H9 (cell line): ENCODE results near the gene GPR34. TPM values are rescaled to one million over a fixed set of nuclear protein-coding genes. Genes with fewer than 3 reads are reported as not detected.

Experiments used
- DNase-seq: peaks from one replicate; pipeline ENCODE4 v3.0.0-alpha.2; 2017
- H2AFZ ChIP-seq: one replicate; pipeline ENCODE4 v1.6.1; 2013; ENCODE audit warnings: mild to moderate bottlenecking, low read length, control low read depth, moderate library complexity
- H2AK5ac ChIP-seq: 2 replicates; pipeline ENCODE4 v1.6.1; 2013; ENCODE audit warnings: low read length, control low read depth, mixed read lengths; ENCODE audit not compliant: insufficient read length
- H2BK120ac ChIP-seq: one replicate; pipeline ENCODE4 v1.6.1; 2013; ENCODE audit warnings: low read depth, mild to moderate bottlenecking, low read length, control low read depth, inconsistent platforms; ENCODE audit not compliant: poor library complexity, severe bottlenecking
- H2BK12ac ChIP-seq: 2 replicates; pipeline ENCODE4 v1.6.1; 2013; ENCODE audit warnings: low read length, control low read depth, mixed read lengths, low read depth; ENCODE audit not compliant: insufficient read length
- H2BK15ac ChIP-seq: 2 replicates; pipeline ENCODE4 v1.6.1; 2013; ENCODE audit warnings: low read depth, low read length, control low read depth
- H2BK20ac ChIP-seq: one replicate; pipeline ENCODE4 v1.6.1; 2013; ENCODE audit warnings: low read depth, mild to moderate bottlenecking, low read length, control low read depth, inconsistent platforms; ENCODE audit not compliant: poor library complexity, severe bottlenecking
- H2BK5ac ChIP-seq: 2 replicates; pipeline ENCODE4 v1.6.1; 2013; ENCODE audit warnings: low read length, control low read depth, mixed read lengths; ENCODE audit not compliant: insufficient read length
- H3K14ac ChIP-seq: 2 replicates; pipeline ENCODE4 v1.6.1; 2013; ENCODE audit warnings: low read length, control low read depth; ENCODE audit not compliant: insufficient read depth
- H3K18ac ChIP-seq: 2 replicates; pipeline ENCODE4 v1.6.1; 2013; ENCODE audit warnings: low read depth, mild to moderate bottlenecking, mixed read lengths, low read length, control low read depth; ENCODE audit not compliant: insufficient read length
- H3K23ac ChIP-seq: 2 replicates; pipeline ENCODE4 v1.6.1; 2013; ENCODE audit warnings: low read length, control low read depth, mixed read lengths, low read depth; ENCODE audit not compliant: insufficient read length
- H3K23me2 ChIP-seq: 2 replicates; pipeline ENCODE4 v1.6.1; 2013; ENCODE audit warnings: low read depth, mild to moderate bottlenecking, mixed read lengths, low read length, control low read depth; ENCODE audit not compliant: insufficient read length, poor library complexity, severe bottlenecking
- H3K27ac ChIP-seq: 2 replicates; pipeline ENCODE4 v1.5.1; 2013; ENCODE audit warnings: low read length, control low read depth, mixed read lengths, low read depth; ENCODE audit not compliant: insufficient read length
- H3K27me3 ChIP-seq: 2 replicates; pipeline ENCODE4 v1.6.1; 2013; ENCODE audit warnings: low read length, control low read depth, inconsistent platforms; ENCODE audit not compliant: insufficient read depth
- H3K4ac ChIP-seq: 2 replicates; pipeline ENCODE4 v1.6.1; 2013; ENCODE audit warnings: low read depth, mild to moderate bottlenecking, control low read depth, inconsistent platforms, low read length, moderate library complexity
- H3K4me1 ChIP-seq: 2 replicates; pipeline ENCODE4 v1.6.1; 2013; ENCODE audit warnings: low read length, control low read depth, inconsistent platforms; ENCODE audit not compliant: insufficient read depth
- H3K4me2 ChIP-seq: 2 replicates; pipeline ENCODE4 v1.6.1; 2013; ENCODE audit warnings: low read length, control low read depth, mixed read lengths; ENCODE audit not compliant: insufficient read length, insufficient read depth
- H3K56ac ChIP-seq: 2 replicates; pipeline ENCODE4 v1.6.1; 2013; ENCODE audit warnings: low read depth, mild to moderate bottlenecking, mixed read lengths, low read length, control low read depth; ENCODE audit not compliant: insufficient read length
- H3K79me1 ChIP-seq: 2 replicates; pipeline ENCODE4 v1.6.1; 2013; ENCODE audit warnings: low read depth, mild to moderate bottlenecking, moderate library complexity, low read length, control low read depth, inconsistent platforms; ENCODE audit not compliant: insufficient read depth, poor library complexity, severe bottlenecking
- H3K79me2 ChIP-seq: 2 replicates; pipeline ENCODE4 v1.6.1; 2013; ENCODE audit warnings: low read length, control low read depth, inconsistent platforms; ENCODE audit not compliant: insufficient read depth
- H3K9ac ChIP-seq: 2 replicates; pipeline ENCODE4 v1.6.1; 2013; ENCODE audit warnings: low read length, control low read depth, mixed read lengths; ENCODE audit not compliant: insufficient read length; ENCODE audit errors: extremely low read depth
- H3K9me3 ChIP-seq: one replicate; pipeline ENCODE4 v1.6.1; 2013; ENCODE audit warnings: low read depth, low read length, inconsistent platforms; ENCODE audit not compliant: control insufficient read depth
- H3T11ph ChIP-seq: one replicate; pipeline ENCODE4 v1.6.1; 2013; ENCODE audit warnings: mild to moderate bottlenecking, low read length, control low read depth, inconsistent platforms
- H4K20me1 ChIP-seq: one replicate; pipeline ENCODE4 v1.6.1; 2013; ENCODE audit not compliant: control insufficient read depth, insufficient read length, insufficient read depth
- H4K5ac ChIP-seq: 2 replicates; pipeline ENCODE4 v1.6.1; 2013; ENCODE audit warnings: low read depth, mild to moderate bottlenecking, mixed read lengths, low read length, control low read depth; ENCODE audit not compliant: insufficient read length
- H4K8ac ChIP-seq: replicated peaks from 2 replicates; pipeline ENCODE4 v1.6.1; 2013; ENCODE audit warnings: low read length, control low read depth, mixed read lengths, low read depth; ENCODE audit not compliant: insufficient read length
- H4K91ac ChIP-seq: 2 replicates; pipeline ENCODE4 v1.6.1; 2013; ENCODE audit warnings: low read depth, mild to moderate bottlenecking, moderate library complexity, mixed read lengths, low read length, control low read depth; ENCODE audit not compliant: insufficient read length
- H3K27ac Mint-ChIP-seq, 3 experiments: 2 replicates in 2 of 3; 3 replicates in 1 of 3; pipeline ENCODE4 v1.8.0; 2020 to 2021; ENCODE audit warnings: mixed read lengths in 3 of 3, mild to moderate bottlenecking in 1 of 3, moderate library complexity in 1 of 3
- H3K27me3 Mint-ChIP-seq: 2 replicates; pipeline ENCODE4 v1.8.0; 2021; ENCODE audit warnings: low read depth, mild to moderate bottlenecking, moderate library complexity, mixed read lengths
- H3K36me3 Mint-ChIP-seq, 3 experiments: 2 replicates in 2 of 3; 3 replicates in 1 of 3; pipeline ENCODE4 v1.8.0; 2020 to 2021; ENCODE audit warnings: low read depth in 3 of 3, mixed read lengths in 3 of 3; ENCODE audit not compliant: insufficient read depth in 1 of 3
- H3K4me1 Mint-ChIP-seq, 2 experiments: 2 replicates each; pipeline ENCODE4 v1.8.0; 2020; ENCODE audit warnings: mixed read lengths in 2 of 2
- H3K4me3 Mint-ChIP-seq, 2 experiments: 2 replicates in 1 of 2; 3 replicates in 1 of 2; pipeline ENCODE4 v1.8.0; 2020 to 2021; ENCODE audit warnings: mild to moderate bottlenecking in 2 of 2, mixed read lengths in 2 of 2, moderate library complexity in 1 of 2
- H3K9me3 Mint-ChIP-seq, 2 experiments: 2 replicates in 1 of 2; 3 replicates in 1 of 2; pipeline ENCODE4 v1.8.0; 2020; ENCODE audit warnings: mild to moderate bottlenecking in 2 of 2, mixed read lengths in 2 of 2, moderate library complexity in 1 of 2
- WGBS: extraction: QIAGEN DNeasy Blood & Tissue Kit; methylation state at CpG from one replicate; pipeline ENCODE4 v1.1.7; 2013; ENCODE audit warnings: missing lambda C conversion rate, low lambda C conversion rate, mixed read lengths; ENCODE audit not compliant: insufficient read length; ENCODE audit errors: extremely low coverage; 5-methylcytosine and 5-hydroxymethylcytosine counted together
- total RNA-seq: library from RNA; stranded (reverse); gene quantifications from 2 replicates; pipeline ENCODE4 v1.2.1, GENCODE V29; 2021
- TF ChIP-seq, protein P1 (sequence below): fragments of 200-600 bp; sonication (generic); conservative IDR thresholded peaks from 3 replicates; pipeline ENCODE4 v1.8.0; 2021; ENCODE audit warnings: antibody characterized with exemption, mild to moderate bottlenecking

Gene GPR34
- total RNA-seq, 1 experiment from 2014 or later: not detected

GRCh38 chrX:41653125-41653524 lies 35.6 kb upstream of the GPR34 start:
- Histone ChIP-seq H3K14ac (no peak overlapping the region), H2BK20ac (no peak overlapping the region), H3K27me3 (no peaks in the 10 kb centered on the region), H3K79me2 (no peaks in the 10 kb centered on the region), H3K79me1 (no peaks in the 10 kb centered on the region), H3K4me2 (no peak overlapping the region), H2BK120ac (no peak overlapping the region), H4K8ac (no peak overlapping the region), H3K23me2 (no peaks in the 10 kb centered on the region), H2BK12ac (no peak overlapping the region), H3K9me3 (no peaks in the 10 kb centered on the region), H2BK15ac (no peak overlapping the region), H3K23ac (no peak overlapping the region), H4K91ac (no peak overlapping the region), H3K27ac (no peak overlapping the region), H3K56ac (no peak overlapping the region), H4K20me1 (no peaks in the 10 kb centered on the region), H4K5ac (no peak overlapping the region), H3K4me1 (no peaks in the 10 kb centered on the region; the same call in 1 of the 2 replicates), H3K9ac (no peak overlapping the region), H2AK5ac (no peak overlapping the region), H2BK5ac (no peak overlapping the region), H2AFZ (no peak overlapping the region), H3K4ac (no peak overlapping the region), H3T11ph (no peak overlapping the region), H3K18ac (no peak overlapping the region)
- peaks cover 38 to 53% (median 46%) of the 10 kb centered on the region in 3 experiments for H3K36me3 Mint-ChIP-seq
- H3K4me1 Mint-ChIP-seq: peaks cover 16 to 21% of the 10 kb centered on the region in 2 experiments
- H3K9me3 Mint-ChIP-seq: peaks cover 55 to 64% of the 10 kb centered on the region in 2 experiments
- H3K27ac Mint-ChIP-seq: no peak overlapping the region
- peaks cover 2% of the 10 kb centered on the region for H3K27me3 Mint-ChIP-seq
- WGBS: no CpG with 5 or more reads among the region's 4 CpGs
- no peak overlapping the region for H3K4me3 Mint-ChIP-seq
- TF ChIP-seq, protein P1, sequence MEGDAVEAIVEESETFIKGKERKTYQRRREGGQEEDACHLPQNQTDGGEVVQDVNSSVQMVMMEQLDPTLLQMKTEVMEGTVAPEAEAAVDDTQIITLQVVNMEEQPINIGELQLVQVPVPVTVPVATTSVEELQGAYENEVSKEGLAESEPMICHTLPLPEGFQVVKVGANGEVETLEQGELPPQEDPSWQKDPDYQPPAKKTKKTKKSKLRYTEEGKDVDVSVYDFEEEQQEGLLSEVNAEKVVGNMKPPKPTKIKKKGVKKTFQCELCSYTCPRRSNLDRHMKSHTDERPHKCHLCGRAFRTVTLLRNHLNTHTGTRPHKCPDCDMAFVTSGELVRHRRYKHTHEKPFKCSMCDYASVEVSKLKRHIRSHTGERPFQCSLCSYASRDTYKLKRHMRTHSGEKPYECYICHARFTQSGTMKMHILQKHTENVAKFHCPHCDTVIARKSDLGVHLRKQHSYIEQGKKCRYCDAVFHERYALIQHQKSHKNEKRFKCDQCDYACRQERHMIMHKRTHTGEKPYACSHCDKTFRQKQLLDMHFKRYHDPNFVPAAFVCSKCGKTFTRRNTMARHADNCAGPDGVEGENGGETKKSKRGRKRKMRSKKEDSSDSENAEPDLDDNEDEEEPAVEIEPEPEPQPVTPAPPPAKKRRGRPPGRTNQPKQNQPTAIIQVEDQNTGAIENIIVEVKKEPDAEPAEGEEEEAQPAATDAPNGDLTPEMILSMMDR: no peak
- no peak for DNase-seq
